Spleen (tissue), 11 donors: ENCODE results near the gene MROH7. TPM values are rescaled to one million over a fixed set of nuclear protein-coding genes. Genes with fewer than 3 reads are reported as not detected.

Source experiments
- DNase-seq: peaks from one replicate; pipeline ENCODE4 v3.0.0-alpha.2; 2020
- H3K27ac ChIP-seq, 8 donors: fragments of 200-600 bp; sonication (generic) in 7 of 8; 1 replicate in 4 of 8; 2 replicates in 4 of 8; pipeline versions ENCODE4 v1.5.0 to v1.8.0; 2016 to 2021; ENCODE audit warnings: inconsistent platforms in 4 of 8, mild to moderate bottlenecking in 4 of 8, moderate library complexity in 1 of 8
- H3K27me3 ChIP-seq, 7 donors: fragments of 200-600 bp; sonication (generic) in 6 of 7; replicated peaks in 1 of 7; 1 replicate in 4 of 7; 2 replicates in 3 of 7; pipeline versions ENCODE4 v1.5.0 to v1.8.0; 2016 to 2021; ENCODE audit warnings: inconsistent platforms in 3 of 7, mild to moderate bottlenecking in 1 of 7
- H3K36me3 ChIP-seq, 6 donors: fragments of 200-600 bp; sonication (generic) in 5 of 6; 1 replicate in 4 of 6; 2 replicates in 2 of 6; pipeline versions ENCODE4 v1.5.0 to v1.8.0; 2016 to 2021; ENCODE audit warnings: inconsistent platforms in 2 of 6
- H3K4me1 ChIP-seq, 6 donors: fragments of 200-600 bp; sonication (generic) in 5 of 6; 1 replicate in 3 of 6; 2 replicates in 3 of 6; pipeline versions ENCODE4 v1.5.0 to v1.8.0; 2016 to 2021; ENCODE audit warnings: inconsistent platforms in 3 of 6
- H3K4me3 ChIP-seq, 8 donors: fragments of 200-600 bp; sonication (generic) in 7 of 8; 1 replicate in 4 of 8; 2 replicates in 4 of 8; pipeline versions ENCODE4 v1.5.0 to v1.8.0; 2016 to 2021; ENCODE audit warnings: inconsistent platforms in 4 of 8, mild to moderate bottlenecking in 4 of 8, moderate library complexity in 2 of 8
- H3K9me3 ChIP-seq, 8 donors: fragments of 200-600 bp; sonication (generic) in 7 of 8; 1 replicate in 4 of 8; 2 replicates in 4 of 8; pipeline versions ENCODE4 v1.5.0 to v1.8.0; 2016 to 2021; ENCODE audit warnings: inconsistent platforms in 4 of 8
- POLR2A ChIP-seq, 3 donors: fragments of 450-650 bp; IDR thresholded peaks; one replicate each; pipeline ENCODE4 v1.5.1; 2017; ENCODE audit warnings: antibody characterized with exemption in 3 of 3, mild to moderate bottlenecking in 1 of 3
- POLR2AphosphoS5 ChIP-seq, 3 donors: sonication (generic); formaldehyde crosslinking; IDR thresholded peaks; one replicate each; pipeline ENCODE4 v1.5.1; 2017; ENCODE audit warnings: antibody characterized with exemption in 3 of 3
- WGBS, 5 donors: extraction: QIAGEN DNeasy Blood & Tissue Kit in 3 of 5; methylation state at CpG; one replicate each; pipeline versions ENCODE4 v1.1.5 to v1.1.7; 2013 to 2018; 5-methylcytosine and 5-hydroxymethylcytosine counted together
- intact Hi-C: fragments of 100-400 bp; cut with DNase I; formaldehyde crosslinking; loops from one replicate; pipeline ENCODE4 v1.15.0; 2023; ENCODE audit warnings: low total_unique reads
- polyA plus RNA-seq, 3 donors: library from polyadenylated mRNA; stranded (reverse); fragments of 200-250 nt; gene quantifications; one replicate each; pipeline ENCODE4 v1.2.1, GENCODE V29; 2013
- total RNA-seq, 7 donors: library from RNA; depleted of rRNA in 3 of 7; stranded (reverse); fragments of >200 nt in 3 of 7; fragmentation: NEBNext Ultra II Directional in 4 of 7; extraction: Animal tissue kit (Norgen Biotek cat#: 25700) in 4 of 7; gene quantifications; one replicate each; pipeline versions ENCODE4 v1.1.0 to v1.2.1, GENCODE V29; 2016 to 2021
- TF ChIP-seq, protein P1 (sequence below), 11 experiments: fragments of 200-600 bp in 7 of 11; fragments of 450-650 bp in 4 of 11; sonication (generic) in 4 of 11; IDR thresholded peaks in 8 of 11; conservative IDR thresholded peaks in 3 of 11; 1 replicate in 7 of 11; 2 replicates in 4 of 11; pipeline versions ENCODE4 v1.4.0 to v1.8.0; 2016 to 2021; ENCODE audit warnings: antibody characterized with exemption in 11 of 11, inconsistent platforms in 4 of 11, mild to moderate bottlenecking in 1 of 11
- donor health status: healthy with polysubstance abuse.
- donor health status: DM: no; HTN: no; CAD: no; lungs with moderate emphysema.
- donor health status: DM: no; HTN: no; CAD: no.
- donor health status: Bipolar disorder and iron deficiency.
- donor health status: healthy.
- donor health status: DM: no; HTN: no; CAD: no.
- donor health status: DM: yes; HTN: yes; CAD: no.

MROH7 gene
- total and polyA plus RNA-seq, 10 donors = 0.36 to 3.6 (median 1.4) TPM

DNA sequence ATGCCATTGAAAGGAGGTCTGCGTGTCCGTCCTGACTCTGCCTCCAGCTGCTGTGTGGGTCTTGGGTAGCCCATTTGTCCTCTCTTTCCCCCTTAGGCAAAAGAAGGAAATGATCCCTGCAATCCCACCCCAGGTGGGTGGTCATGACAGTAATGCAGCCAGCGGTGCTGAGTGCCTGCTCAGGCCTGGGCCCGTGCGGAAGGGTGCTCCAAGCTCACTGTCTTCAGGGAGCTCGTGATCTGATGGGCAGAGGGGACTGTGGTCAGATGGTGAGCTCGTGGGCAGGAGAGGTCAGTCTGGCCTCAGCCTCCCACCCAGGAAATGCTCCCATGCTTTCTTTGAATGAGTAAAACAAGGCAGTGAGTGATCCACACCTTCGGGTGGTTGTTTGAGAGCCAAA is 38.8 kb downstream of the MROH7 start:
- Histone ChIP-seq H3K36me3 (no peaks in the 10 kb centered on the region), H3K27me3 (no peaks in the 10 kb centered on the region), H3K4me3 (no peak overlapping the region), H3K27ac (no peak overlapping the region), H3K4me1 (no peaks in the 10 kb centered on the region), H3K9me3 (no peaks in the 10 kb centered on the region)
- intact Hi-C loops = no loop called here
- no peak for TF ChIP-seq POLR2AphosphoS5 (IDR thresholded peaks at IDR 0.05)
- TF ChIP-seq POLR2A (IDR thresholded peaks at IDR 0.05) = no peak
- TF ChIP-seq, protein P1, sequence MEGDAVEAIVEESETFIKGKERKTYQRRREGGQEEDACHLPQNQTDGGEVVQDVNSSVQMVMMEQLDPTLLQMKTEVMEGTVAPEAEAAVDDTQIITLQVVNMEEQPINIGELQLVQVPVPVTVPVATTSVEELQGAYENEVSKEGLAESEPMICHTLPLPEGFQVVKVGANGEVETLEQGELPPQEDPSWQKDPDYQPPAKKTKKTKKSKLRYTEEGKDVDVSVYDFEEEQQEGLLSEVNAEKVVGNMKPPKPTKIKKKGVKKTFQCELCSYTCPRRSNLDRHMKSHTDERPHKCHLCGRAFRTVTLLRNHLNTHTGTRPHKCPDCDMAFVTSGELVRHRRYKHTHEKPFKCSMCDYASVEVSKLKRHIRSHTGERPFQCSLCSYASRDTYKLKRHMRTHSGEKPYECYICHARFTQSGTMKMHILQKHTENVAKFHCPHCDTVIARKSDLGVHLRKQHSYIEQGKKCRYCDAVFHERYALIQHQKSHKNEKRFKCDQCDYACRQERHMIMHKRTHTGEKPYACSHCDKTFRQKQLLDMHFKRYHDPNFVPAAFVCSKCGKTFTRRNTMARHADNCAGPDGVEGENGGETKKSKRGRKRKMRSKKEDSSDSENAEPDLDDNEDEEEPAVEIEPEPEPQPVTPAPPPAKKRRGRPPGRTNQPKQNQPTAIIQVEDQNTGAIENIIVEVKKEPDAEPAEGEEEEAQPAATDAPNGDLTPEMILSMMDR (IDR thresholded peaks at IDR 0.05 in 8 of 11, conservative IDR thresholded peaks at IDR 0.05 in 3 of 11) = no peak
- WGBS, 5 donors = 71 to 89% (median 83%) methylated on average over 8 of the region's 8 CpGs
- DNase-seq = no peak

GRCh38 chr1:54681358-54681757 is 39.8 kb downstream of the MROH7 start:
- no peak for TF ChIP-seq POLR2A (IDR thresholded peaks at IDR 0.05)
- TF ChIP-seq POLR2AphosphoS5 (IDR thresholded peaks at IDR 0.05) = no peak
- TF ChIP-seq, protein P1 (IDR thresholded peaks at IDR 0.05 in 8 of 11, conservative IDR thresholded peaks at IDR 0.05 in 3 of 11) = no peak
- H3K27ac ChIP-seq = no peak overlapping the region
- DNase-seq = no peak
- intact Hi-C loops = no loop called here
- H3K36me3 ChIP-seq = no peaks in the 10 kb centered on the region
- H3K27me3 ChIP-seq = no peaks in the 10 kb centered on the region
- H3K9me3 ChIP-seq = no peaks in the 10 kb centered on the region
- H3K4me3 ChIP-seq = no peak overlapping the region
- no peaks in the 10 kb centered on the region for H3K4me1 ChIP-seq

DNA sequence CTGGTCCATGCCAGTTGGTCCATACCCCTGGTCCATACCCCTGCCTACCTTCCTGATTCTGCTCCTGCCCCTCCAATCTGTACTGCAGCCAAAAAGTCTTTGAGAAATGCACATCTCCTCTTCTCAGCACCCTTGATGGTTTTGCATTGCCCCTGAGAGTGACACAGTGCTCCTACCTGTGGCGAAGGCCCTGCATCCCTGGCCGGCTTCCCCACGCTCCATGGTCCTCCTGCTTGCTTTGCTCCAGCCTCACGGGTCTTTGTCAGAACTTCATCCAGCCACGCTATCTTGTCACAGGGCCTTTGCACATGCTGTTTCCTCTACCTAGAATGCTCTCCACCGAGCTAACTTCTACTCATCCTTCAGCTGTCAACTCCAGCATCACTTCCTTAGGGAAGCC is 41.9 kb downstream of the MROH7 start:
- H3K9me3 ChIP-seq = no peaks in the 10 kb centered on the region
- H3K4me1 ChIP-seq = no peaks in the 10 kb centered on the region
- H3K27ac ChIP-seq = no peak overlapping the region
- TF ChIP-seq POLR2AphosphoS5 (IDR thresholded peaks at IDR 0.05) (no peak), POLR2A (IDR thresholded peaks at IDR 0.05) (no peak)
- TF ChIP-seq, protein P1 (IDR thresholded peaks at IDR 0.05 in 8 of 11, conservative IDR thresholded peaks at IDR 0.05 in 3 of 11) = no peak
- H3K4me3 ChIP-seq = no peak overlapping the region
- intact Hi-C loops = no loop called here
- 80 to 93% (median 87%) methylated on average over 6 of the region's 6 CpGs for WGBS, 5 donors
- no peaks in the 10 kb centered on the region for H3K36me3 ChIP-seq
- no peaks in the 10 kb centered on the region for H3K27me3 ChIP-seq
- DNase-seq = no peak

GRCh38 chr1:54685335-54685905 is 43.8 kb downstream of the MROH7 start:
- WGBS, 5 donors = 83 to 96% (median 91%) methylated on average over 4 of the region's 4 CpGs
- Histone ChIP-seq H3K9me3 (no peaks in the 10 kb centered on the region), H3K27me3 (no peaks in the 10 kb centered on the region), H3K36me3 (no peaks in the 10 kb centered on the region), H3K27ac (no peak overlapping the region), H3K4me3 (no peak overlapping the region), H3K4me1 (no peaks in the 10 kb centered on the region)
- intact Hi-C loops = no loop called here
- DNase-seq = no peak
- TF ChIP-seq POLR2A (IDR thresholded peaks at IDR 0.05) (no peak), POLR2AphosphoS5 (IDR thresholded peaks at IDR 0.05) (no peak)
- TF ChIP-seq, protein P1 (IDR thresholded peaks at IDR 0.05 in 8 of 11, conservative IDR thresholded peaks at IDR 0.05 in 3 of 11) = no peak
